HEK293T (cell line): Measurements from ENCODE around the gene BTAF1.

Experiments
- ELF4 ChIP-seq: fragments of 450-650 bp; IDR thresholded peaks from 2 replicates; pipeline ENCODE4 v1.6.1; 2017; ENCODE audit warnings: antibody characterized with exemption
- FOXM1 ChIP-seq: fragments of 450-650 bp; IDR thresholded peaks from 2 replicates; pipeline ENCODE4 v1.6.1; 2017; ENCODE audit warnings: mild to moderate bottlenecking, borderline replicate concordance
- LEF1 ChIP-seq: fragments of 450-650 bp; IDR thresholded peaks from 2 replicates; pipeline ENCODE4 v1.6.1; 2017; ENCODE audit warnings: mild to moderate bottlenecking, borderline replicate concordance
- NFRKB ChIP-seq: fragments of 450-650 bp; IDR thresholded peaks from 2 replicates; pipeline ENCODE4 v1.6.1; 2016; ENCODE audit warnings: mild to moderate bottlenecking, moderate library complexity
- SP1 ChIP-seq: fragments of 450-650 bp; IDR thresholded peaks from 2 replicates; pipeline ENCODE4 v1.6.1; 2017
- SUZ12 ChIP-seq: fragments of 450-650 bp; IDR thresholded peaks from 2 replicates; pipeline ENCODE4 v1.6.1; 2016; ENCODE audit warnings: mild to moderate bottlenecking
- TARDBP ChIP-seq: fragments of 450-650 bp; IDR thresholded peaks from 2 replicates; pipeline ENCODE4 v1.6.1; 2016
- ZNF384 ChIP-seq: fragments of 450-650 bp; IDR thresholded peaks from 2 replicates; pipeline ENCODE4 v1.6.1; 2016

DNA sequence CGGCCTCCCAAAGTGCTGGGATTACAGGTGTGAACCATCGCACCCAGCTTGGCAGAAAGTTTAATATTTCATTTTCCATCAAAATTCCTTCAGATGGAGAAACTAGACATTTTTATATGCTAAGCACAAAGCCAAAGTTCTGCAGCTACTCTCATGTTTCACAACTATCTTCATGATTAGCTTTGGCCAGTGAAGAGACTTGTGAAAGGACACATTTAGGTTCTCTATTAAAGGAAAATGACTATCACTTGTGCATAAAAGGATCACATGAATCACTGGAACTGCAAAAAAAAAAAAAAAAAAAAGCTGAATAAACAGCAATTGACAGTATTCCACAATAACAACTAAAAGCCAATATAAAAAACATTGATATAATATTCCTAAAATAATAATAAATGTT, 30.5 kb upstream of the BTAF1 start:
- TF ChIP-seq FOXM1, result no peak
- TF ChIP-seq SP1, result no peak
- TF ChIP-seq NFRKB, result no peak
- no peak for TF ChIP-seq TARDBP
- TF ChIP-seq SUZ12, result no peak
- no peak for TF ChIP-seq ELF4
- 0 out of 2 replicates have a peak, but pooled peaks have one; percentile 8 for TF ChIP-seq ZNF384
- no peak for TF ChIP-seq LEF1
